HEK293 (cell line): ENCODE data around the gene FUBP3.

Experiments
- CTCF ChIA-PET: fragments of 350-600 bp; formaldehyde crosslinking; extraction: SDS; loops from one replicate; lab custom pipeline; 2021; ENCODE audit warnings: antibody characterized with exemption; lab: Yijun Ruan, JAX
- POLR2A ChIA-PET: fragments of 300-600 bp; formaldehyde crosslinking; extraction: SDS; loops from one replicate; lab custom pipeline; 2020; ENCODE audit warnings: antibody characterized with exemption, inconsistent platforms; lab: Yijun Ruan, JAX
- H3K27ac ChIP-seq: fragments of 200-500 bp; sonication (Bioruptor generic); 2 replicates; pipeline ENCODE4 v1.5.1; 2014; ENCODE audit warnings: low read depth, low read length, control low read depth, inconsistent platforms; ENCODE audit errors: extremely low read depth
- H3K36me3 ChIP-seq, 2 experiments: fragments of 200-500 bp in 1 of 2; sonication (Bioruptor generic) in 1 of 2; 1 replicate in 1 of 2; 2 replicates in 1 of 2; pipeline ENCODE4 v1.5.1; 2014 to 2017; ENCODE audit warnings: inconsistent platforms in 2 of 2, low read length in 2 of 2; ENCODE audit not compliant: control insufficient read depth in 2 of 2, insufficient read depth in 1 of 2
- H3K4me1 ChIP-seq: fragments of 200-500 bp; sonication (Bioruptor generic); 2 replicates; pipeline ENCODE4 v1.5.1; 2014; ENCODE audit warnings: mild to moderate bottlenecking, low read length, inconsistent platforms; ENCODE audit not compliant: control insufficient read depth, insufficient read depth
- H3K4me3 ChIP-seq: 2 replicates; pipeline ENCODE4 v1.5.1; 2011; ENCODE audit warnings: low read depth, mild to moderate bottlenecking, control low read depth, low read length, moderate library complexity
- H3K9me3 ChIP-seq: fragments of 200-500 bp; sonication (Bioruptor generic); 2 replicates; pipeline ENCODE4 v1.5.1; 2014; ENCODE audit warnings: low read depth, low read length, inconsistent platforms; ENCODE audit not compliant: control insufficient read depth, insufficient read depth
- FEZF1 ChIP-seq: fragments of 450-650 bp; formaldehyde crosslinking; IDR thresholded peaks from 2 replicates; pipeline ENCODE4 v1.5.1; 2016; ENCODE audit warnings: missing biosample characterization, missing genetic modification characterization
- MEIS1 ChIP-seq: sonication (generic); formaldehyde crosslinking; IDR thresholded peaks from 2 replicates; pipeline ENCODE4 v1.8.1; 2022; ENCODE audit warnings: missing genetic modification reagents, mild to moderate bottlenecking, borderline replicate concordance
- MYNN ChIP-seq: fragments of 450-650 bp; formaldehyde crosslinking; IDR thresholded peaks from 2 replicates; pipeline ENCODE4 v1.5.1; 2016; ENCODE audit warnings: missing biosample characterization, missing genetic modification characterization, borderline replicate concordance
- SCRT2 ChIP-seq: fragments of 450-650 bp; formaldehyde crosslinking; IDR thresholded peaks from 2 replicates; pipeline ENCODE4 v1.5.1; 2016; ENCODE audit warnings: missing biosample characterization, missing genetic modification characterization
- SP7 ChIP-seq: fragments of 450-650 bp; formaldehyde crosslinking; IDR thresholded peaks from 2 replicates; pipeline ENCODE4 v1.5.1; 2016; ENCODE audit warnings: missing biosample characterization, missing genetic modification characterization
- TSHZ1 ChIP-seq: fragments of 450-650 bp; formaldehyde crosslinking; IDR thresholded peaks from 2 replicates; pipeline ENCODE4 v1.5.1; 2016; ENCODE audit warnings: missing biosample characterization, missing genetic modification characterization, borderline replicate concordance
- ZBTB44 ChIP-seq: fragments of 450-650 bp; IDR thresholded peaks from 2 replicates; pipeline ENCODE4 v1.5.1; 2018; ENCODE audit warnings: missing biosample characterization, mild to moderate bottlenecking, missing genetic modification characterization
- ZNF24 ChIP-seq: fragments of 450-650 bp; formaldehyde crosslinking; IDR thresholded peaks from 2 replicates; pipeline ENCODE4 v1.5.1; 2016; ENCODE audit warnings: missing biosample characterization, missing genetic modification characterization
- ZNF302 ChIP-seq: fragments of 450-650 bp; formaldehyde crosslinking; IDR thresholded peaks from 2 replicates; pipeline ENCODE4 v1.5.1; 2016; ENCODE audit warnings: missing biosample characterization, missing genetic modification characterization, low read depth
- ZNF324 ChIP-seq: fragments of 450-650 bp; formaldehyde crosslinking; IDR thresholded peaks from 2 replicates; pipeline ENCODE4 v1.5.1; 2016; ENCODE audit warnings: missing biosample characterization, missing genetic modification characterization
- ZNF335 ChIP-seq: fragments of 450-650 bp; formaldehyde crosslinking; conservative IDR thresholded peaks from 2 replicates; pipeline ENCODE4 v1.5.1; 2016; ENCODE audit warnings: missing biosample characterization, missing genetic modification characterization
- ZNF366 ChIP-seq: fragments of 450-650 bp; formaldehyde crosslinking; conservative IDR thresholded peaks from 2 replicates; pipeline ENCODE4 v1.5.1; 2016; ENCODE audit warnings: missing biosample characterization, missing genetic modification characterization
- ZNF629 ChIP-seq: fragments of 450-650 bp; formaldehyde crosslinking; IDR thresholded peaks from 2 replicates; pipeline ENCODE4 v1.5.1; 2017; ENCODE audit warnings: missing biosample characterization, missing genetic modification characterization
- ZNF664 ChIP-seq: fragments of 450-650 bp; formaldehyde crosslinking; IDR thresholded peaks from 2 replicates; pipeline ENCODE4 v1.5.1; 2016; ENCODE audit warnings: missing biosample characterization, missing genetic modification characterization
- ZNF76 ChIP-seq: fragments of 450-650 bp; formaldehyde crosslinking; IDR thresholded peaks from 2 replicates; pipeline ENCODE4; 2016; ENCODE audit warnings: low read depth, missing biosample characterization, missing genetic modification characterization, borderline replicate concordance
- TF ChIP-seq, protein P1 (sequence below): fragments of 450-650 bp; formaldehyde crosslinking; IDR thresholded peaks from 2 replicates; pipeline ENCODE4 v1.5.1; 2016; ENCODE audit warnings: missing biosample characterization, missing genetic modification characterization
- TF ChIP-seq, protein P2 (sequence below): fragments of 450-650 bp; formaldehyde crosslinking; IDR thresholded peaks from 2 replicates; pipeline ENCODE4 v1.5.1; 2017; ENCODE audit warnings: missing biosample characterization, missing genetic modification characterization

The FUBP3 gene

DNA sequence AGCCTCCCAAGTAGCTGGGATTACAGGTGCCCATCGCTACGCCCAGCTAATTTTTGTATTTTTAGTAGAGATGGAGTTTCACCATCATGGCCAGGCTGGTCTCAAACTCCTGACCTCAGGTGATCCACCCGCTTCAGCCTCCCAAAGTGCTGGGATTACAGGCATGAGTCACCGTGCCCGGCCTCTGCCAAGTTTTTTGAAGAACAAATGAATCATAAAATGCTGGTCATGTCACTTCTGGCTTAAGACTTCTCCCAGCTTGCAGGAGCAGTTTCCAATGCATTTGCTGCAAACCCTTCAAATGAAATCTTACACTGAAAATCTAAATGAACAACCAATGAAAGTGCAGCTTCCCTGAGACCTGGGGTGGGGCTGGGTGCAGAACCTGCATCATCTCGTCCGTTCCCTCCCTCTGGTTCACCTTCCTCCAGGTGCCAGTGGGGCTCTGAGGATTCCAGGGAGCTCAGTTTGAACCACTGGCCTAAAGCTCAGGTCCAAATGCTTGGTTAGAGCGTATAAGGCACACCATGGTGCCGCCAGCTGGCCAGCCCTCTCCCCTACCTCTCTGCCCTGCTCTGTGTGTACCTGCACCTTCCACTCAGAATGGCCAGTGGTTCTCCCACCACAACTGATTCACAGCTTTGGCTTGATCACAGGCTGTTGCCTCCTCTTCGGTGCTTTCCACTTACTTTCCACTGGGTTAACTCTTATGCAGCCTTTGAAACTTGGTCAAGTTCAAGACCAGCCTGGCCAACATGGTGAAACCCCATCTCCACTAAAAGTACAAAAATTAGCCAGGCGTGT, 39.8 kb upstream of the FUBP3 start (continued):
- peak; percentile 71; the same call in 1 of the 2 replicates for TF ChIP-seq ZNF24 (tag by site-specific recombination)
- peak; percentile 75; the same call in 1 of the 2 replicates for TF ChIP-seq TSHZ1 (tag by site-specific recombination)
- no peak for TF ChIP-seq ZNF335 (tag by site-specific recombination)
- peak; percentile 82; the same call in 1 of the 2 replicates for TF ChIP-seq ZBTB44 (tag by site-specific recombination)
- no peak for TF ChIP-seq MYNN
- TF ChIP-seq, protein P1, sequence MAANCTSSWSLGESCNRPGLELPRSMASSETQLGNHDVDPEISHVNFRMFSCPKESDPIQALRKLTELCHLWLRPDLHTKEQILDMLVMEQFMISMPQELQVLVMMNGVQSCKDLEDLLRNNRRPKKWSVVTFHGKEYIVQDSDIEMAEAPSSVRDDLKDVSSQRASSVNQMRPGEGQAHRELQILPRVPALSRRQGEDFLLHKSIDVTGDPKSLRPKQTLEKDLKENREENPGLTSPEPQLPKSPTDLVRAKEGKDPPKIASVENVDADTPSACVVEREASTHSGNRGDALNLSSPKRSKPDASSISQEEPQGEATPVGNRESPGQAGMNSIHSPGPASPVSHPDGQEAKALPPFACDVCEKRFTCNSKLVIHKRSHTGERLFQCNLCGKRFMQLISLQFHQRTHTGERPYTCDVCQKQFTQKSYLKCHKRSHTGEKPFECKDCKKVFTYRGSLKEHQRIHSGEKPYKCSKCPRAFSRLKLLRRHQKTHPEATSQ (tag by site-specific recombination): no peak
- TF ChIP-seq FEZF1: 0 out of 2 replicates have a peak, but pooled peaks have one; percentile 18
- no peak for TF ChIP-seq SCRT2
- 0 out of 2 replicates have a peak, but pooled peaks have one; percentile 28 for TF ChIP-seq ZNF366 (tag by site-specific recombination)
- TF ChIP-seq, protein P2, sequence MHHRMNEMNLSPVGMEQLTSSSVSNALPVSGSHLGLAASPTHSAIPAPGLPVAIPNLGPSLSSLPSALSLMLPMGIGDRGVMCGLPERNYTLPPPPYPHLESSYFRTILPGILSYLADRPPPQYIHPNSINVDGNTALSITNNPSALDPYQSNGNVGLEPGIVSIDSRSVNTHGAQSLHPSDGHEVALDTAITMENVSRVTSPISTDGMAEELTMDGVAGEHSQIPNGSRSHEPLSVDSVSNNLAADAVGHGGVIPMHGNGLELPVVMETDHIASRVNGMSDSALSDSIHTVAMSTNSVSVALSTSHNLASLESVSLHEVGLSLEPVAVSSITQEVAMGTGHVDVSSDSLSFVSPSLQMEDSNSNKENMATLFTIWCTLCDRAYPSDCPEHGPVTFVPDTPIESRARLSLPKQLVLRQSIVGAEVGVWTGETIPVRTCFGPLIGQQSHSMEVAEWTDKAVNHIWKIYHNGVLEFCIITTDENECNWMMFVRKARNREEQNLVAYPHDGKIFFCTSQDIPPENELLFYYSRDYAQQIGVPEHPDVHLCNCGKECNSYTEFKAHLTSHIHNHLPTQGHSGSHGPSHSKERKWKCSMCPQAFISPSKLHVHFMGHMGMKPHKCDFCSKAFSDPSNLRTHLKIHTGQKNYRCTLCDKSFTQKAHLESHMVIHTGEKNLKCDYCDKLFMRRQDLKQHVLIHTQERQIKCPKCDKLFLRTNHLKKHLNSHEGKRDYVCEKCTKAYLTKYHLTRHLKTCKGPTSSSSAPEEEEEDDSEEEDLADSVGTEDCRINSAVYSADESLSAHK (tag by site-specific recombination): peak; percentile 32; the same call in 1 of the 2 replicates
- 0 out of 2 replicates have a peak, but pooled peaks have one; percentile 35 for TF ChIP-seq ZNF324
- 0 out of 2 replicates have a peak, but pooled peaks have one; percentile 29 for TF ChIP-seq MEIS1
- TF ChIP-seq ZNF629 (tag by site-specific recombination): peak; percentile 59
- TF ChIP-seq ZNF302 (tag by site-specific recombination): no peak
- TF ChIP-seq SP7: peak; percentile 65

- ChIA-PET POLR2A (interaction anchor here (0.7 kb wide), 1 partner anchor 18 kb away, joined by 3 read pairs; no protein-coding TSS in a partner anchor), CTCF (interaction anchor here (0.6 kb wide), 1 partner anchor 299 kb away, joined by 3 read pairs; no protein-coding TSS in a partner anchor)
- Histone ChIP-seq H3K4me1 (no peaks in the 10 kb centered on the region), H3K9me3 (no peaks in the 10 kb centered on the region), H3K4me3 (no peak overlapping the region), H3K36me3 (no peaks in the 10 kb centered on the region), H3K27ac (no peak overlapping the region)
- TF ChIP-seq ZNF76 (tag by site-specific recombination) (no peak), ZNF664 (peak; percentile 73; the same call in 1 of the 2 replicates)
Observed at GRCh38 chr9:130541533-130541932, 37.8 kb upstream of the FUBP3 start.
